Nephron progenitor cell (in vitro differentiated cells): ENCODE data around the gene GUCY1A2.

Experiments used
- DNase-seq: peaks from one replicate; pipeline ENCODE4 v3.0.0; 2021
- H3K27ac Mint-ChIP-seq: 2 replicates; pipeline ENCODE4 v1.8.0; 2021; ENCODE audit warnings: mild to moderate bottlenecking, moderate library complexity, mixed read lengths
- H3K27me3 Mint-ChIP-seq: 2 replicates; pipeline ENCODE4 v1.8.0; 2021; ENCODE audit warnings: mild to moderate bottlenecking, low read depth, mixed read lengths; ENCODE audit not compliant: poor library complexity
- H3K36me3 Mint-ChIP-seq: 2 replicates; pipeline ENCODE4 v1.8.0; 2021; ENCODE audit warnings: low read depth, mixed read lengths
- H3K4me1 Mint-ChIP-seq: 2 replicates; pipeline ENCODE4 v1.8.0; 2021; ENCODE audit warnings: mixed read lengths
- H3K4me3 Mint-ChIP-seq: 2 replicates; pipeline ENCODE4 v1.8.0; 2021; ENCODE audit warnings: mild to moderate bottlenecking, moderate library complexity, mixed read lengths
- H3K9me3 Mint-ChIP-seq: 2 replicates; pipeline ENCODE4 v1.8.0; 2021; ENCODE audit warnings: mild to moderate bottlenecking, moderate library complexity, mixed read lengths
- CTCF ChIP-seq: fragments of 200-600 bp; sonication (generic); IDR thresholded peaks from 2 replicates; pipeline ENCODE4 v1.5.0; 2021; ENCODE audit warnings: antibody characterized with exemption

GUCY1A2 gene

GRCh38 chr11:106765469-106766258 is 252.6 kb downstream of the GUCY1A2 start:
- Mint-ChIP-seq H3K4me3 (no peak overlapping the region), H3K27ac (no peak overlapping the region), H3K9me3 (no peaks in the 10 kb centered on the region), H3K36me3 (no peaks in the 10 kb centered on the region), H3K4me1 (no peaks in the 10 kb centered on the region), H3K27me3 (no peaks in the 10 kb centered on the region)
- DNase-seq: no peak
- TF ChIP-seq CTCF: no peak

GRCh38 chr11:106763501-106763900 is 254.8 kb downstream of the GUCY1A2 start:
- no peak overlapping the region for H3K27ac Mint-ChIP-seq
- no peak overlapping the region for H3K4me3 Mint-ChIP-seq
- H3K9me3 Mint-ChIP-seq: no peaks in the 10 kb centered on the region
- H3K27me3 Mint-ChIP-seq: no peaks in the 10 kb centered on the region
- no peak for TF ChIP-seq CTCF
- H3K36me3 Mint-ChIP-seq: no peaks in the 10 kb centered on the region
- DNase-seq: no peak
- H3K4me1 Mint-ChIP-seq: no peaks in the 10 kb centered on the region

GRCh38 chr11:106761745-106762144 is 256.5 kb downstream of the GUCY1A2 start:
- TF ChIP-seq CTCF: no peak
- H3K36me3 Mint-ChIP-seq: no peaks in the 10 kb centered on the region
- H3K4me1 Mint-ChIP-seq: no peaks in the 10 kb centered on the region
- peaks cover 7% of the 10 kb centered on the region for H3K9me3 Mint-ChIP-seq
- DNase-seq: no peak
- no peak overlapping the region for H3K4me3 Mint-ChIP-seq
- no peaks in the 10 kb centered on the region for H3K27me3 Mint-ChIP-seq
- H3K27ac Mint-ChIP-seq: no peak overlapping the region

- Mint-ChIP-seq H3K27ac (no peak overlapping the region), H3K9me3 (peaks cover 7% of the 10 kb centered on the region), H3K36me3 (no peaks in the 10 kb centered on the region), H3K27me3 (no peaks in the 10 kb centered on the region), H3K4me3 (no peak overlapping the region), H3K4me1 (no peaks in the 10 kb centered on the region)
- TF ChIP-seq CTCF: no peak
- DNase-seq: no peak
Measured at GRCh38 chr11:106761240-106761639, 257.0 kb downstream of the GUCY1A2 start.

- Mint-ChIP-seq H3K9me3 (peaks cover 2% of the 10 kb centered on the region), H3K4me1 (no peaks in the 10 kb centered on the region)
Measured at GRCh38 chr11:106748059-106748458, 270.2 kb downstream of the GUCY1A2 start.

More at GRCh38 chr11:106748059-106748458, 270.2 kb downstream of the GUCY1A2 start:
- Mint-ChIP-seq H3K36me3 (no peaks in the 10 kb centered on the region), H3K27ac (no peak overlapping the region), H3K27me3 (no peaks in the 10 kb centered on the region), H3K4me3 (no peak overlapping the region)
- DNase-seq: no peak
- TF ChIP-seq CTCF: no peak
